H1 (cell line): ENCODE results near the gene RGCC. TPM values are rescaled to one million over a fixed set of nuclear protein-coding genes. Genes with fewer than 3 reads are reported as not detected.

Source experiments
- CTCF ChIA-PET: fragments of 300-600 bp; sonication (Branson Sonifier 250); formaldehyde crosslinking; loops from one replicate; lab custom pipeline; 2021; ENCODE audit not compliant: partially characterized antibody; lab: Charles Lee
- POLR2A ChIA-PET: fragments of 300-600 bp; sonication (Branson Sonifier 250); formaldehyde crosslinking; loops from one replicate; lab custom pipeline; 2021; ENCODE audit warnings: inconsistent platforms; ENCODE audit not compliant: partially characterized antibody; lab: Charles Lee
- DNase-seq, 2 experiments: peaks; one replicate each; pipeline versions ENCODE4 v3.0.0 to v3.0.0-alpha.2; 2010 to 2022; ENCODE audit warnings: low spot score in 2 of 2, low read depth in 1 of 2, mixed read lengths in 1 of 2
- FAIRE-seq: peaks from 2 replicates; lab custom pipeline; 2011; peaks lifted over from hg19 to GRCh38; lab: Jason Lieb, UNC
- H2AFZ ChIP-seq: 2 replicates; pipeline ENCODE4 v1.8.1; 2012; ENCODE audit warnings: low read length, inconsistent platforms
- H2AK5ac ChIP-seq: 2 replicates; pipeline ENCODE4 v1.6.1; 2013; ENCODE audit warnings: low read depth, low read length
- H2BK120ac ChIP-seq: replicated peaks from 2 replicates; pipeline ENCODE3; 2013; ENCODE audit warnings: low read depth, low read length, inconsistent platforms
- H2BK12ac ChIP-seq: 2 replicates; pipeline ENCODE4 v1.6.1; 2013; ENCODE audit warnings: low read depth, low read length
- H2BK15ac ChIP-seq: 2 replicates; pipeline ENCODE4 v1.6.1; 2013; ENCODE audit warnings: low read length
- H2BK20ac ChIP-seq: 2 replicates; pipeline ENCODE4 v1.6.1; 2013; ENCODE audit warnings: low read length
- H2BK5ac ChIP-seq: 2 replicates; pipeline ENCODE4 v1.6.1; 2013; ENCODE audit warnings: low read depth, low read length
- H3K14ac ChIP-seq: 2 replicates; pipeline ENCODE4 v1.6.1; 2013; ENCODE audit warnings: inconsistent platforms; ENCODE audit not compliant: insufficient read length
- H3K18ac ChIP-seq: 2 replicates; pipeline ENCODE4 v1.6.1; 2013; ENCODE audit warnings: low read length; ENCODE audit errors: extremely low read depth
- H3K23ac ChIP-seq: 2 replicates; pipeline ENCODE4 v1.6.1; 2013; ENCODE audit warnings: inconsistent platforms; ENCODE audit not compliant: insufficient read length
- H3K23me2 ChIP-seq: 2 replicates; pipeline ENCODE4 v1.6.1; 2013; ENCODE audit warnings: low read depth, low read length
- H3K27ac ChIP-seq: 2 replicates; pipeline ENCODE4 v1.6.1; 2011; ENCODE audit warnings: low read depth, low read length, inconsistent platforms
- H3K27me3 ChIP-seq, 4 experiments: replicated peaks in 1 of 4; 1 replicate in 1 of 4; 2 replicates in 3 of 4; pipeline versions ENCODE4 v1.6.1 to v1.8.1; 2011 to 2013; ENCODE audit warnings: low read length in 3 of 4, mild to moderate bottlenecking in 3 of 4, inconsistent platforms in 2 of 4, mixed read lengths in 2 of 4, moderate library complexity in 1 of 4; ENCODE audit not compliant: control insufficient read depth in 3 of 4, insufficient read depth in 3 of 4; ENCODE audit errors: extremely low read depth in 1 of 4
- H3K36me3 ChIP-seq, 4 experiments: 2 replicates each; pipeline versions ENCODE4 v1.6.1 to v1.8.1; 2011 to 2013; ENCODE audit warnings: mild to moderate bottlenecking in 4 of 4, low read length in 3 of 4, moderate library complexity in 2 of 4, control low read depth in 1 of 4, inconsistent platforms in 1 of 4; ENCODE audit not compliant: insufficient read depth in 4 of 4, control insufficient read depth in 2 of 4
- H3K4ac ChIP-seq: replicated peaks from 2 replicates; pipeline ENCODE3; 2013; ENCODE audit warnings: low read length, low read depth, mixed read lengths, inconsistent platforms; ENCODE audit not compliant: insufficient read length
- H3K4me1 ChIP-seq, 4 experiments: replicated peaks in 1 of 4; 1 replicate in 1 of 4; 2 replicates in 3 of 4; pipeline versions ENCODE4 v1.6.1 to v1.8.1; 2011 to 2013; ENCODE audit warnings: low read length in 3 of 4, inconsistent platforms in 2 of 4, mixed read lengths in 1 of 4; ENCODE audit not compliant: insufficient read depth in 4 of 4, control insufficient read depth in 3 of 4
- H3K4me2 ChIP-seq, 2 experiments: 2 replicates each; pipeline versions ENCODE4 v1.6.1 to v1.8.1; 2011 to 2013; ENCODE audit warnings: low read depth in 2 of 2, low read length in 2 of 2, control low read depth in 1 of 2, inconsistent platforms in 1 of 2, mild to moderate bottlenecking in 1 of 2; ENCODE audit not compliant: insufficient read depth in 1 of 2
- H3K4me3 ChIP-seq, 4 experiments: fragments of 200-600, 300-600 bp in 1 of 4; sonication (generic), shearing (Covaris generic), sonication (Bioruptor Twin) in 1 of 4; 2 replicates each; pipeline versions ENCODE4 v1.5.1 to v1.8.1; 2011 to 2016; ENCODE audit warnings: low read length in 4 of 4, low read depth in 3 of 4, control low read depth in 2 of 4, inconsistent platforms in 2 of 4, mild to moderate bottlenecking in 2 of 4, mixed read lengths in 1 of 4, moderate library complexity in 1 of 4; ENCODE audit not compliant: insufficient read depth in 2 of 4; ENCODE audit errors: extremely low read depth in 1 of 4
- H3K56ac ChIP-seq: replicated peaks from 2 replicates; pipeline ENCODE3; 2013; ENCODE audit warnings: low read depth, mild to moderate bottlenecking, mixed read lengths, low read length, inconsistent platforms; ENCODE audit not compliant: insufficient read length
- H3K79me1 ChIP-seq: 2 replicates; pipeline ENCODE4 v1.6.1; 2013; ENCODE audit warnings: low read depth, low read length, control low read depth
- H3K79me2 ChIP-seq, 2 experiments: 2 replicates each; pipeline versions ENCODE4 v1.6.1 to v1.8.1; 2012 to 2013; ENCODE audit warnings: low read length in 2 of 2, mild to moderate bottlenecking in 2 of 2, inconsistent platforms in 1 of 2; ENCODE audit not compliant: insufficient read depth in 2 of 2, control insufficient read depth in 1 of 2
- H3K9ac ChIP-seq, 4 experiments: replicated peaks in 1 of 4; 1 replicate in 1 of 4; 2 replicates in 3 of 4; pipeline versions ENCODE4 v1.6.1 to v1.8.1; 2011 to 2013; ENCODE audit warnings: low read depth in 3 of 4, low read length in 3 of 4, control low read depth in 2 of 4, mild to moderate bottlenecking in 2 of 4, moderate library complexity in 2 of 4, inconsistent platforms in 1 of 4; ENCODE audit errors: extremely low read depth in 1 of 4
- H3K9me3 ChIP-seq, 2 experiments: 2 replicates each; pipeline versions ENCODE4 v1.6.1 to v1.8.1; 2012 to 2013; ENCODE audit warnings: mild to moderate bottlenecking in 2 of 2, moderate library complexity in 2 of 2, control low read depth in 1 of 2, inconsistent platforms in 1 of 2, low read depth in 1 of 2, low read length in 1 of 2, mixed read lengths in 1 of 2; ENCODE audit not compliant: insufficient read depth in 2 of 2
- H4K20me1 ChIP-seq, 2 experiments: replicated peaks in 1 of 2; 2 replicates each; pipeline versions ENCODE3 to v1.8.1; 2011 to 2013; ENCODE audit warnings: inconsistent platforms in 2 of 2, low read length in 2 of 2, mild to moderate bottlenecking in 1 of 2; ENCODE audit not compliant: insufficient read depth in 2 of 2, control insufficient read depth in 1 of 2
- H4K5ac ChIP-seq: 2 replicates; pipeline ENCODE4 v1.6.1; 2013; ENCODE audit warnings: low read length, low read depth, mixed read lengths, inconsistent platforms; ENCODE audit not compliant: insufficient read length
- H4K8ac ChIP-seq: 2 replicates; pipeline ENCODE4 v1.8.0; 2013; ENCODE audit warnings: mild to moderate bottlenecking, moderate library complexity, low read length, inconsistent platforms; ENCODE audit not compliant: insufficient read depth; ENCODE audit errors: extremely low read depth
- H4K91ac ChIP-seq: replicated peaks from 2 replicates; pipeline ENCODE3; 2013; ENCODE audit warnings: low read length, mixed read lengths, inconsistent platforms; ENCODE audit not compliant: insufficient read length
- ATF2 ChIP-seq: IDR thresholded peaks from 2 replicates; pipeline ENCODE4 v1.6.1; 2012; ENCODE audit warnings: low read length, inconsistent platforms
- HDAC6 ChIP-seq: IDR thresholded peaks from one replicate; pipeline ENCODE4 v1.7.1; 2012; ENCODE audit warnings: low read depth, mild to moderate bottlenecking, inconsistent platforms, low read length, moderate library complexity
- JUND ChIP-seq: IDR thresholded peaks from 2 replicates; pipeline ENCODE4 v1.6.1; 2011; ENCODE audit warnings: mild to moderate bottlenecking, improper control_type of control experiment, low read length
- NANOG ChIP-seq: IDR thresholded peaks from 2 replicates; pipeline ENCODE4 v1.6.1; 2011; ENCODE audit warnings: low read length, low read depth, mild to moderate bottlenecking, inconsistent platforms; ENCODE audit not compliant: insufficient read depth, poor library complexity, severe bottlenecking
- POLR2AphosphoS5 ChIP-seq: IDR thresholded peaks from 2 replicates; pipeline ENCODE4 v1.6.1; 2011; ENCODE audit warnings: low read depth, low read length
- SUZ12 ChIP-seq: fragments of 200-600 bp; sonication (generic); IDR thresholded peaks from 2 replicates; pipeline ENCODE4 v1.6.1; 2012; ENCODE audit warnings: mild to moderate bottlenecking, inconsistent platforms, low read length, moderate library complexity, mixed read lengths
- TBP ChIP-seq: IDR thresholded peaks from 2 replicates; pipeline ENCODE4 v1.6.1; 2011; ENCODE audit warnings: low read depth, low read length, improper control_type of control experiment
- USF2 ChIP-seq: IDR thresholded peaks from 2 replicates; pipeline ENCODE4 v1.6.1; 2011; ENCODE audit warnings: low read length, improper control_type of control experiment
- WGBS, 2 experiments: shearing (Covaris generic) in 1 of 2; methylation state at CpG; one replicate each; pipeline versions ENCODE4 v1.1.6 to v1.1.7; 2013 to 2015; ENCODE audit warnings: low lambda C conversion rate in 2 of 2, mixed read lengths in 2 of 2, inconsistent platforms in 1 of 2, low coverage in 1 of 2, missing lambda C conversion rate in 1 of 2; ENCODE audit not compliant: insufficient replicate concordance in 2 of 2, insufficient coverage in 1 of 2, insufficient read length in 1 of 2; ENCODE audit errors: extremely low coverage in 1 of 2, missing lambda C conversion rate in 1 of 2; 5-methylcytosine and 5-hydroxymethylcytosine counted together
- polyA plus RNA-seq, 7 experiments: library from polyadenylated mRNA; depleted of rRNA in 3 of 7; stranded (reverse) in 5 of 7; unstranded in 2 of 7; fragments of >200 nt in 5 of 7; fragments of 200-250 nt in 2 of 7; gene quantifications; 1 replicate in 5 of 7; 2 replicates in 1 of 7; 4 replicates in 1 of 7; pipeline versions ENCODE4 v1.2.1 to v1.2.3, GENCODE V29; 2011 to 2013; ENCODE audit warnings: missing spikeins in 2 of 7, mixed read lengths in 2 of 7
- total RNA-seq: library from RNA; stranded (reverse); fragmentation: NEBNext Ultra II Directional; extraction: Animal tissue kit (Norgen Biotek cat#: 25700); gene quantifications from 2 replicates; pipeline ENCODE4 v1.2.1, GENCODE V29; 2021

RGCC gene
- total and polyA plus RNA-seq, 2 of the 8 experiments (the other 6 are each of a cell fraction or from before 2014, with no cell fraction given) = 0.41 TPM; not detected in 1

- H4K91ac ChIP-seq = no peak overlapping the region
- no peak overlapping the region for H2BK20ac ChIP-seq
- H3K4ac ChIP-seq = no peak overlapping the region
- H3K36me3 ChIP-seq = no peaks in the 10 kb centered on the region; a peak in 1 of 8 replicates
- ChIA-PET POLR2A (no interaction called here), CTCF (interaction anchor here (1.1 kb wide), 1 partner anchor 57 kb away, joined by 3 read pairs; no protein-coding TSS in a partner anchor)
- H4K20me1 ChIP-seq = no peaks in the 10 kb centered on the region
- H2BK5ac ChIP-seq = no peak overlapping the region
- no peak overlapping the region for H2AK5ac ChIP-seq
- no peaks in the 10 kb centered on the region for H3K9me3 ChIP-seq
- H3K4me2 ChIP-seq = no peak overlapping the region
- no peaks in the 10 kb centered on the region for H3K23me2 ChIP-seq
- H3K18ac ChIP-seq = no peak overlapping the region
- TF ChIP-seq USF2 = no peak
- TF ChIP-seq HDAC6 = no peak
- no peak for TF ChIP-seq TBP
- TF ChIP-seq SUZ12 = no peak
- no peak for TF ChIP-seq POLR2AphosphoS5
- TF ChIP-seq ATF2 = no peak
- TF ChIP-seq NANOG = no peak
- no peak for TF ChIP-seq JUND
- H3K4me1 ChIP-seq = no peaks in the 10 kb centered on the region
- no peak overlapping the region for H3K27ac ChIP-seq
- H2AFZ ChIP-seq = no peak overlapping the region
- H3K79me2 ChIP-seq = no peaks in the 10 kb centered on the region
- H3K9ac ChIP-seq = no peak overlapping the region
- WGBS, 2 experiments = 92% methylated on average over 3 of the region's 3 CpGs; no CpG with 5 or more reads in 1 of the 2 experiments
- no peak overlapping the region for H3K23ac ChIP-seq
- DNase-seq (no peak), FAIRE-seq (no peak)
- H4K5ac ChIP-seq = no peak overlapping the region
- no peak overlapping the region for H2BK120ac ChIP-seq
- H2BK15ac ChIP-seq = no peak overlapping the region
- no peak overlapping the region for H3K56ac ChIP-seq
- H3K4me3 ChIP-seq = no peak overlapping the region
- H2BK12ac ChIP-seq = no peak overlapping the region
- no peaks in the 10 kb centered on the region for H3K79me1 ChIP-seq
- H4K8ac ChIP-seq = no peak overlapping the region
- H3K27me3 ChIP-seq = no peaks in the 10 kb centered on the region
- H3K14ac ChIP-seq = no peak overlapping the region
Observed at GRCh38 chr13:41516166-41516565, 58.8 kb downstream of the RGCC start.
